Measurements from ENCODE around the gene NES.
A peak's percentile ranks its signal among the peaks of the same experiment; 100 is the strongest.
"Not testable (repeated sequence)": the region's sequence is repeated elsewhere in the genome, so short reads cannot be mapped to it uniquely, and the experiment has no call there.

The NES gene

GRCh38 chr1:156644640-156645039 is 32.6 kb downstream of the NES start:
- no peak for DNase-seq (ENCODE audit: low spot score)

- no peak for DNase-seq (ENCODE audit: low spot score)
Observed at GRCh38 chr1:156644146-156644545, 33.1 kb downstream of the NES start.

- DNase-seq (ENCODE audit: low spot score), result no peak
Observed at GRCh38 chr1:156643778-156644092, 33.5 kb downstream of the NES start.

- no peak for DNase-seq (ENCODE audit: low spot score)
Observed at GRCh38 chr1:156643049-156643777, 34.0 kb downstream of the NES start.

GRCh38 chr1:156642265-156643048 is 34.8 kb downstream of the NES start:
- no peak for DNase-seq (ENCODE audit: low spot score)

- peak; percentile 69 for DNase-seq (ENCODE audit: low spot score)
Observed at GRCh38 chr1:156641761-156642264, 35.4 kb downstream of the NES start, which contains the start of gene BCAN. BCAN (plus strand) TSS chr1:156642117; CDS start chr1:156646055, 3,938 bp downstream.

GRCh38 chr1:156640842-156641706 is 36.1 kb downstream of the NES start:
- peak; percentile 81 for DNase-seq (ENCODE audit: low spot score)

GRCh38 chr1:156639601-156640101 is 37.6 kb downstream of the NES start:
- no peak for DNase-seq (ENCODE audit: low spot score)

- DNase-seq (ENCODE audit: low spot score), result no peak
Observed at GRCh38 chr1:156638189-156638985, 38.8 kb downstream of the NES start.

GRCh38 chr1:156632355-156632754 is 44.9 kb downstream of the NES start:
- no peak for DNase-seq (ENCODE audit: low spot score)

GRCh38 chr1:156631152-156631551 is 46.1 kb downstream of the NES start:
- DNase-seq (ENCODE audit: low spot score), result not testable (repeated sequence)

GRCh38 chr1:156629823-156630449 is 47.3 kb downstream of the NES start:
- no peak for DNase-seq (ENCODE audit: low spot score)

GRCh38 chr1:156627313-156627880 is 49.8 kb downstream of the NES start:
- DNase-seq (ENCODE audit: low spot score), result no peak

- DNase-seq (ENCODE audit: low spot score), result no peak
Observed at GRCh38 chr1:156626079-156626438, 51.1 kb downstream of the NES start.

- no peak for DNase-seq (ENCODE audit: low spot score)
Observed at GRCh38 chr1:156625436-156626078, 51.6 kb downstream of the NES start.

- DNase-seq (ENCODE audit: low spot score), result no peak
Observed at GRCh38 chr1:156624814-156625435, 52.3 kb downstream of the NES start.

GRCh38 chr1:156623946-156624813 is 53.0 kb downstream of the NES start:
- DNase-seq (ENCODE audit: low spot score), result no peak

GRCh38 chr1:156622581-156623297 is 54.5 kb downstream of the NES start:
- no peak for DNase-seq (ENCODE audit: low spot score)
